T-helper 17 cell (primary cell): ENCODE data around the gene PDZRN4. TPM values are rescaled to one million over a fixed set of nuclear protein-coding genes. Genes with fewer than 3 reads are reported as not detected.
"Not testable (repeated sequence)": the region's sequence is repeated elsewhere in the genome, so short reads cannot be mapped to it uniquely, and the experiment has no call there.

Experiments
- ATAC-seq: fragments of 150-1000 bp; cut with Tn5 transposase; 2 replicates; pipeline ENCODE4 v1.10.0; 2021; ENCODE audit warnings: mild to moderate bottlenecking, moderate library complexity
- DNase-seq, 3 donors: peaks; one replicate each; pipeline versions ENCODE4 v3.0.0 to v3.0.0-alpha.2; 2020 to 2021
- H3K9me3 ChIP-seq: one replicate; pipeline ENCODE4 v1.7.0; 2013; ENCODE audit warnings: low read length, mild to moderate bottlenecking; ENCODE audit not compliant: control insufficient read depth, poor library complexity, severe bottlenecking
- H3K27ac Mint-ChIP-seq: one replicate; pipeline ENCODE4 v1.8.0; 2022; ENCODE audit warnings: mild to moderate bottlenecking, moderate library complexity, mixed read lengths
- H3K27me3 Mint-ChIP-seq: one replicate; pipeline ENCODE4 v1.8.0; 2022; ENCODE audit warnings: mixed read lengths
- H3K36me3 Mint-ChIP-seq: one replicate; pipeline ENCODE4 v1.8.0; 2022; ENCODE audit warnings: low read depth, mixed read lengths
- H3K4me1 Mint-ChIP-seq: one replicate; pipeline ENCODE4 v1.8.0; 2022; ENCODE audit warnings: mild to moderate bottlenecking, mixed read lengths
- H3K4me3 Mint-ChIP-seq: one replicate; pipeline ENCODE4 v1.8.0; 2022; ENCODE audit warnings: mild to moderate bottlenecking, moderate library complexity, mixed read lengths
- total RNA-seq, 4 donors: library from RNA in 2 of 4; stranded (reverse) in 2 of 4; gene quantifications; one replicate each; pipeline ENCODE4 v1.2.3 and lab custom pipeline; 2022 to 2026

Gene PDZRN4
- total RNA-seq, 2 donors from 2014 or later, result not detected

DNA sequence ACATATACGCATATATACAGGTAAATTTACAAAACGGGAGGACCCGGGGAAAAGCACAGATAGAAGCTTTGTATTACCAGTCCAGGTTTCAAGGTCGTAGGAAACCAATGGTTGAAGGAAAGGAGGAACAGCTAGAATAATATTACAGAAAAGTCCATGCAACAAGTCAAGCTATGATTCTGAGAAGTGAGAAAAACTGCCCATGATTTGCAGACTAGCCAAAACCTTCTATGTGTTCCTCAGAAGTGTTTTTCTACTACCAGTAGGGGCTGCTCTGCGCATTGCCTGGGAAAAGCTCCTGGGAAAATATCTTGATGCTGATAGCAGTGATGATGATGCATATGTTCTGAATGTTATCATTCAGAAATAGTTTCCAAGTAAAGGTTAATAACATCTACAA is 2.2 kb downstream of the PDZRN4 start:
- DNase-seq (no peak), ATAC-seq (no peak)
- Mint-ChIP-seq H3K27ac (no peak overlapping the region), H3K36me3 (peaks cover 3% of the 10 kb centered on the region), H3K4me1 (peaks cover 5% of the 10 kb centered on the region), H3K4me3 (no peak overlapping the region), H3K27me3 (peaks cover 40% of the 10 kb centered on the region)
- no peaks in the 10 kb centered on the region for H3K9me3 ChIP-seq

DNA sequence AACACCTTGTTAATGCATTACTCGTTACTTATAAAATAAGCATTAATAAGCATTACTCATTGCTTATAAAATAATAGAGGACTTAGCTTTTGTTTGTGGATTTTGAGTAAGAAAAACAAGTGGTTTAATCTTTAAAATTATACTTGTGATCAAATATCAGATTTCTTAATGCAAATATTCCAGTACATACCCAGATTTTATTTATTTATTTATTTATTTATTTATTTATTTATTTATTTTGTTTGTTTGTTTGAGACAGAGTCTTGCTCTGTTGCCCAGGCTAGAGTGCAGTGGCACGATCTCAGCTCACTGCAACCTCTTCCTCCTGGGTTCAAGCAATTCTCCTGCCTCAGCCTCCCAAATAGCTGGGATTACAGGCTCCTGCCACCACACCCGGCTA is 3.4 kb downstream of the PDZRN4 start:
- not testable (repeated sequence) for H3K4me1 Mint-ChIP-seq, H3K36me3 Mint-ChIP-seq, H3K4me3 Mint-ChIP-seq, DNase-seq, ATAC-seq, H3K9me3 ChIP-seq, H3K27ac Mint-ChIP-seq
- peaks cover 37% of the 10 kb centered on the region for H3K27me3 Mint-ChIP-seq

DNA sequence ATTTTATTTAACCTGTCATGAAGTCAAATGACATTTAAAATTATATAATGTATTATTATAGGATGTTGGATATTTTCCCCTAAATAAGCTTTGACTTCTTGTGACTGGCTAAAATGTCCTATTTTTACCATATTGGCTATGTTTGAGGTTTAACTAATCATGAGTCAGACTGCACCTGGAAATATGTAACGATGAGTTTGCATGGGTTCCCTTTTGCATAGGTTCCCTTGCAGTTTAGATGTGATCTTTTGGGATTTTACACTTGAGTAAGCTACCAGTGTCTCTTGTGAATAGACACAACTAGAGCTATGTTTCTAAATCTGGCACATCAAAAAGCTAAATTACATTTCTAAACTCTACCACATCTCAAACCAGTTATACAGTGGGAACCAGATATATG is 5.2 kb downstream of the PDZRN4 start:
- Mint-ChIP-seq H3K4me3 (no peak overlapping the region), H3K4me1 (peaks cover 5% of the 10 kb centered on the region), H3K27ac (no peak overlapping the region), H3K36me3 (no peaks in the 10 kb centered on the region), H3K27me3 (peaks cover 21% of the 10 kb centered on the region)
- DNase-seq (no peak), ATAC-seq (no peak)
- no peaks in the 10 kb centered on the region for H3K9me3 ChIP-seq

DNA sequence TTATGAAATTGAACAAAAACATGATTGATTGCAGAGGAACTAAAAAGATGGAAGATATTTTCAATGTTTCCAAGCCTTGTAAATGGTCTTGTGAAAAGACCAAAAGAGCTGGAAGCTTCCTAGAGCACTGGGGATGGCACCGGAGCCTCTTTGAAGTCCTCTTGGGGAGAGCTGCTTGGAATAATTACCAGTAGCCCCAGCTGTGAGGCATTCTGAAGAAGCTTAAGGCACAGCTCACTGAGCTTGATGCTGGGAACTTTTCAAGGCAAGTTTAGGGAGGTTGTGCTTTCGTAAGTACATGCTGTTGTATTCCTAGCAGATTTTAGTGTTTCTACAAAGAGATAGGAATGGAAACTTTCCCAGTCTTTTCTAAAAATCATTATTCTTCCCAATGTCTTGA is 13.9 kb downstream of the PDZRN4 start:
- ATAC-seq, result no peak
- DNase-seq, result no peak
- H3K27ac Mint-ChIP-seq, result no peak overlapping the region
- H3K4me1 Mint-ChIP-seq, result peaks cover 4% of the 10 kb centered on the region
- H3K36me3 Mint-ChIP-seq, result no peaks in the 10 kb centered on the region
- H3K9me3 ChIP-seq, result no peaks in the 10 kb centered on the region
- no peak overlapping the region for H3K4me3 Mint-ChIP-seq
- no peaks in the 10 kb centered on the region for H3K27me3 Mint-ChIP-seq

DNA sequence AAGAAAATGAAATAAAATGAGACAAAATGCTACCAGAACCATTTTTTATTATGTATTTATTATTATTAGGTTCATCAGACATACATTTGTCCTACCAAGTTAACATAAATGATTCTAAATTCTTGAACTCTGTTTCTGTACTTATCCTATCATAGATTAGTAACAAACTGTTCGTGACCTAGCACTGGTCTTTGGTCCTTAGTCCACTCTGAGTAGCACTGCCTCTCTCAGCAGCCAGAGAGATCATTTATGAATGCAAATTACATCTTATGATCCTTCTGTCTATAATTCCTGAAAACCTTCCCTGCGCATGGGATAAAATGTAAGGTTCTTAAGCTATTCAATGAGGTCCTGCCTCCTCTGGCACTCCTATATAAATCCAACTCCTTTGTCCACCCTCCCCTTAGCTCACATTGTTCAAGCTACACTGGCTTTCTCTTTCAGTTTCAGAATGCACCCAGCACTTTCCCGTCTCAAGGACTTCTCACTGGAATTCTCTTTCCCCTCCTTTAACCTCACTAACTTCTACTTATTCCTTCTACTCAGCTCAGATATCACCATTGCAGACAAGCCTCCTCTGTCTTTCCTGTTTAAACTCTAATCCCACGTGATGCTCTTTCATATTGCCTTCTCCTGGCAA is 17.1 kb downstream of the PDZRN4 start:
- no peaks in the 10 kb centered on the region for H3K36me3 Mint-ChIP-seq
- no peaks in the 10 kb centered on the region for H3K9me3 ChIP-seq
- no peak for DNase-seq
- peaks cover 4% of the 10 kb centered on the region for H3K4me1 Mint-ChIP-seq
- no peaks in the 10 kb centered on the region for H3K27me3 Mint-ChIP-seq
- H3K4me3 Mint-ChIP-seq, result no peak overlapping the region
- ATAC-seq, result no peak
- no peak overlapping the region for H3K27ac Mint-ChIP-seq

DNA sequence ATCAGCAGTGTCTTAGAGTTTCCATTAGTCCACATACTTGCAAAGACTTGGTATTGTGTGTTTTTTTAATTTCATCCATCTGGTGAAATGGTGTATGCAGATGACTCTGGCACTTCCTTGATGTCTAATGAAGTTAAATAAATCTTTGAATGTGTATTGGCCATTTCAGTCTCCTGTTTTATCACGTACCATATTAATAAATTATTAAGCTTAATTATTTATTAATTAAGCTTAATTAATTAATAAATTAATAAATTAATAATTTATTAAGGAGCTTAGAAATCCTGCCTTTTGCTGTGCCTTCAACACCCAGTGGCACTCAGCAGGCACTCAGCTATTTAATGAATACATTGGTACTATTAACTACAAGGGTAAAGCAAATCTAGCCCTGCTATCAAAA is 18.2 kb downstream of the PDZRN4 start:
- Mint-ChIP-seq H3K27ac (no peak overlapping the region), H3K4me3 (no peak overlapping the region), H3K27me3 (no peaks in the 10 kb centered on the region), H3K36me3 (no peaks in the 10 kb centered on the region), H3K4me1 (peaks cover 4% of the 10 kb centered on the region)
- no peaks in the 10 kb centered on the region for H3K9me3 ChIP-seq
- DNase-seq (no peak), ATAC-seq (no peak)

DNA sequence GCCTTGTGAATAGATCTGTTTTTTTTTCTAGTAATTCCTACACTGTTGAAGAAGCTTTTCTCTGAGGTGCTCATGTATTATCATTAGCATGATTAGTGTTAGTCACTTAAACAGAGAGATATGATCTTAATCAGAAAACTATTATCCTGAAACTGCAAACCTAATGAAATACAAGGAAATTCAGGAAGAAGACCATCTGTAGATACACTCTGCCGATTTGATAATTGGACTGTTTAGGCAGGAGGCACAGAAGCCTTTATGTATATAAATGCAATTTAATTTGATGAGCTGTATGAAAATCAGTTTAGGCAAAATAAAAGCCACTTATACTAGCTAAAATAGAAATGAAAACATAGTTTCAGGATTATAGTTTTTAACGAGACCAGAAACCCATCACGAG is 23.3 kb downstream of the PDZRN4 start:
- Mint-ChIP-seq H3K27ac (no peak overlapping the region), H3K4me1 (no peaks in the 10 kb centered on the region), H3K36me3 (no peaks in the 10 kb centered on the region), H3K27me3 (peaks cover 9% of the 10 kb centered on the region), H3K4me3 (no peak overlapping the region)
- no peaks in the 10 kb centered on the region for H3K9me3 ChIP-seq
- ATAC-seq (no peak), DNase-seq (no peak)

DNA sequence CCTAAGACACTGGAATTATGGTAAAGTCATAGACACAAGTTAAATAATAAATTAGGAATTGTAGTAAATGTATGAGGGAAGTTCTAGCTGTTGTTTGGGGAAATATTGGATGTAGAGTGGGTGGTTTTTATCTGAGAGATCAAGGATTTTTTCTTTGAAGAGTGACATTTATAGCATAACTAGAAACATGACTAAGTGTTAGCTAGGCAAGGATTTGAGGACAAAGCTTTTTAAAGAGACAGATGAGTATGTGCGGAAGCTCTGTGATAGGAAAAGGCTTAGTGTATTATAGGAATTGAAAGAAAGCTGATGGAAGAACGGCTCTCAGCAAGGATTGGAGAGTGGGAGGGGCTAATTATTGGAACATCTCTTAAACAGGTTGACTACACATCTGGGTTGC is 24.5 kb downstream of the PDZRN4 start:
- H3K9me3 ChIP-seq, result no peaks in the 10 kb centered on the region
- no peak overlapping the region for H3K4me3 Mint-ChIP-seq
- H3K27ac Mint-ChIP-seq, result no peak overlapping the region
- H3K27me3 Mint-ChIP-seq, result peaks cover 9% of the 10 kb centered on the region
- no peak for DNase-seq
- no peaks in the 10 kb centered on the region for H3K36me3 Mint-ChIP-seq
- no peaks in the 10 kb centered on the region for H3K4me1 Mint-ChIP-seq
- no peak for ATAC-seq

DNA sequence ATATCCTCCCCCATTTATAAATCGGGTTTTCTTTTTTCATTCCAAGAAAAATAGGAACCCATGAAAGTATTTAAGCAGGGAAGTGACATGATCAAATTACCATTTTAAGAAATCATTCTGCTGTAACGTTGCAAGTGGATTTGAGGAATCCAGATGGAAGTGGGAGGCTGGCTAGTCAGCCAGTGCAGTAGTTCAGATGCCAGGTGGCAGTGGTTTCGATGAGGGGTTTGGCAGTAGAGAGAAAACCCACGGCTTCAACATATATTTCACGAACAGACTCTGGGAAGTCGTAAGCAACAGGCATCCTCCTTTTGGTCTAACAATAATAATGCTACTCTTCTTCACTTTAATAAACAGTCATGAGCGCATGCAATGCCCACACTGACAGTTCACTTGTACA is 25.0 kb downstream of the PDZRN4 start:
- H3K9me3 ChIP-seq, result no peaks in the 10 kb centered on the region
- DNase-seq, result no peak
- Mint-ChIP-seq H3K36me3 (no peaks in the 10 kb centered on the region), H3K27me3 (peaks cover 9% of the 10 kb centered on the region), H3K4me1 (no peaks in the 10 kb centered on the region), H3K4me3 (no peak overlapping the region), H3K27ac (no peak overlapping the region)
- ATAC-seq, result no peak

DNA sequence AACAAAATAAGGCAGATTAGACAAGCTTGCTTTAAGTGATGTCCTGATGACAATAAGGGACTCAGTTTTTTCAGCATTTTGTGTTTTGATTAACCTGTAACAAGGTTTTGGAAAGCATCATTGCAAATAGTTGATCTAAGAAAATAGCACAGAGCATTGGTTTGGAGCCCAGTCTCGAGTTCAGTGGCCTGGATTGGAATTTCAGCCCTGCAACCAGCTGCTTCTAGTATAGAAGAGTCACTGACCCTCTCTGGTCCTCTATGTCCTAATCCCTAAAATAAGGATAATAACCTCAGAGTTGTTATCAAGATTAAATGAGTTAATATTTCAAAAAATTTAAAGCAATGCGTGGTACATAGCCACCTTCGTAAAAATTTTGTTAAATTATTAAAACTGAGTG is 25.5 kb downstream of the PDZRN4 start:
- no peaks in the 10 kb centered on the region for H3K9me3 ChIP-seq
- peaks cover 9% of the 10 kb centered on the region for H3K27me3 Mint-ChIP-seq
- H3K4me1 Mint-ChIP-seq, result no peaks in the 10 kb centered on the region
- H3K4me3 Mint-ChIP-seq, result no peak overlapping the region
- ATAC-seq, result no peak
- DNase-seq, result no peak
- H3K36me3 Mint-ChIP-seq, result no peaks in the 10 kb centered on the region
- no peak overlapping the region for H3K27ac Mint-ChIP-seq

DNA sequence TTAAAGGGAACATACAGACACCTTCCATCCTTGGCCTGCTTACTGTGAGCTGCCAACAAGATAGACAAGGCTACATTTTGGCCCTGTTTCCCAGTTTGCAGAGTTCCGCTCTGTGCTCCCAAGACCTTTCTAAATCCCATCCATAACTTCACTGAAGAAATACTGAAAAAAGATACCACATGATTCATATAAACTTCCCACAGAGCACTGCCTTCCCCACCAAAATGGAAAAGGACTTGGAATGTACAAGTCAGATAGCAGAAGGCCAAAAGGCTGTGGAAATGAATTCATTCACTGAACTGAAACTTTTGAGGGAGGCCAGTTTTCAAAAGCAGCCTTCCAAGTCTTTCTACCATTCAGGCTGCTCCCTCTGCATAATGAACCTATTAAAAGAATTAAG is 29.6 kb downstream of the PDZRN4 start:
- H3K9me3 ChIP-seq, result peaks cover 5% of the 10 kb centered on the region
- no peak overlapping the region for H3K27ac Mint-ChIP-seq
- ATAC-seq (no peak), DNase-seq (no peak)
- no peak overlapping the region for H3K4me3 Mint-ChIP-seq
- peaks cover 9% of the 10 kb centered on the region for H3K27me3 Mint-ChIP-seq
- no peaks in the 10 kb centered on the region for H3K4me1 Mint-ChIP-seq
- no peaks in the 10 kb centered on the region for H3K36me3 Mint-ChIP-seq

DNA sequence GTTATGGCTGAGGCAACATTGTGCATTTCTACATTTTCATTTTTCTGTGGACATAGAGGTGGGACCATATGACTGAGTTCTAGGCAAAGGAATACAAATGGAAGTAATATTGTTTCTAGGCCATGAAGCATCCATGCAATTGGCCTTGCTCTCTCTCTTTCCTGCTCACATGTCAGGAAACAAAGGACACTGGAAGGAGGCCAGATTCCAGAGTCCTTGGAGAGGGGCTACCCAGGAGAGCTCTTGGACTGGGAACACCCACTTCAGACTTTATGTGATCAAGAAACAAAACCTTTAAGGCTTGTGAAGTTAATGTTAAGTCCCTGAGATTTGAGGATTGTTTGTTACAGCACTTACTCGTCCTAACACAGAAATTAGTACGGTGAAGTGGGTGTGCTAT is 32.8 kb downstream of the PDZRN4 start:
- Mint-ChIP-seq H3K36me3 (no peaks in the 10 kb centered on the region), H3K27ac (no peak overlapping the region), H3K4me1 (no peaks in the 10 kb centered on the region), H3K27me3 (no peaks in the 10 kb centered on the region), H3K4me3 (no peak overlapping the region)
- no peak for ATAC-seq
- peaks cover 5% of the 10 kb centered on the region for H3K9me3 ChIP-seq
- DNase-seq, result no peak

DNA sequence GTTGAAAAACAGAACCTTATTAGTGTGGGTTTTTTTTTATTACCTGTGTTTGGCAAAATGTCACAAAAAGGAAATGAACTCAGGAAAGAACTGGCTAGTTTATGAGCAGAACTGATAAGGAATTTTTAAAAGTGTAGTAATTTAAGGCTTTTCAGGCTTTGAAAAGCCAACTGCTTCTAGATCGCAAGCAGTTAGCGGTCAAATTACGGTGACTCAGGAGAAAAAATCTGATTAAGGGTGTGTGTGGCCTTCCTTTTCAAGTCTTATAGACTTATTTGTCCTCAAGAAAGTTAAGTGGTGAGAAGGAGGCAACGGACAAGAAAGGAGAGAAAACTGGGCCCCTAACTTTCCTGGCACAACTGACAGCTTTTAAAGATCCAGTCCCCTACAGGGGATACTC is 33.4 kb downstream of the PDZRN4 start:
- Mint-ChIP-seq H3K36me3 (no peaks in the 10 kb centered on the region), H3K27ac (no peak overlapping the region)
- ATAC-seq, result no peak

DNA sequence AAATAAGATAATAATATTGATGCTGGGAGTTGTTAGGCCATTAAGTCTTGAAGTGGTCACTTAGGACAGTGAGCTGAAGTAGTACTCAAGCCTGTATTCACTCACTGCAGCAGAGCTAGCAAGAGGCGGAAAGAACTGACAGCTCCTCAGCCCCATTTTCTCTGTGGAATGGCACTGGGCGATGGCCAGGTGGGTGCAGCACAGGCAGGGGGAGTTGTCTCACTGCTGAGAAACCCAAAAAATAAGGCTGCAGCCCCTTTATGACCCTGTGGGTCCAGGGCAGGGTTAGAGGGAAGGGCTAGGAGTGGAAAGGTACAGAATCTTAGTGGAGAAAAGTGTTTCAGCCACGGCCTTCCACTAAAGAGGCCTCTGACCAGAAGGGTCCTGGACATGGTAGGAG is 35.5 kb downstream of the PDZRN4 start:
- H3K9me3 ChIP-seq, result peaks cover 5% of the 10 kb centered on the region
- Mint-ChIP-seq H3K27me3 (no peaks in the 10 kb centered on the region), H3K27ac (no peak overlapping the region), H3K36me3 (no peaks in the 10 kb centered on the region), H3K4me1 (no peaks in the 10 kb centered on the region), H3K4me3 (no peak overlapping the region)
- ATAC-seq (no peak), DNase-seq (no peak)

More for the DNA sequence above, 33.4 kb downstream of the PDZRN4 start:
- H3K4me1 Mint-ChIP-seq, result no peaks in the 10 kb centered on the region
- H3K9me3 ChIP-seq, result peaks cover 5% of the 10 kb centered on the region
- no peak for DNase-seq
- H3K4me3 Mint-ChIP-seq, result no peak overlapping the region
- no peaks in the 10 kb centered on the region for H3K27me3 Mint-ChIP-seq
